Stimulated activated naive CD8-positive, alpha-beta T cell treated with anti-CD3 and anti-CD28 coated beads, Interleukin-15, Interleukin-2, amounts not matched to agents 100 U/mL and 50 U/mL, for 24 hours (primary cell): ENCODE measurements around the gene GNAO1.

ENCODE experiments used
- ATAC-seq: fragments of 150-1000 bp; cut with Tn5 transposase; one replicate; pipeline ENCODE4 v1.10.0; 2021
- DNase-seq: peaks from one replicate; pipeline ENCODE4 v3.0.0; 2021

The GNAO1 gene

GRCh38 chr16:56294014-56294413 is 102.7 kb downstream of the GNAO1 start:
- no peak for DNase-seq
- no peak for ATAC-seq

- DNase-seq = no peak
- ATAC-seq = no peak
Observed at GRCh38 chr16:56294579-56294978, 103.3 kb downstream of the GNAO1 start.

- DNase-seq (no peak), ATAC-seq (no peak)
Observed at GRCh38 chr16:56295059-56295665, 103.9 kb downstream of the GNAO1 start.

- DNase-seq = no peak
- ATAC-seq = no peak
Observed at GRCh38 chr16:56295739-56296527, 104.6 kb downstream of the GNAO1 start.

- no peak for ATAC-seq
- no peak for DNase-seq
Observed at GRCh38 chr16:56297684-56298083, 106.4 kb downstream of the GNAO1 start.

- DNase-seq = no peak
- ATAC-seq = no peak
Observed at GRCh38 chr16:56298116-56298515, 106.8 kb downstream of the GNAO1 start.

- DNase-seq (no peak), ATAC-seq (peak; percentile 51)
Observed at GRCh38 chr16:56298948-56299596, 107.8 kb downstream of the GNAO1 start.

GRCh38 chr16:56300242-56300623 is 108.9 kb downstream of the GNAO1 start:
- DNase-seq (no peak), ATAC-seq (no peak)

GRCh38 chr16:56300891-56301850 is 109.9 kb downstream of the GNAO1 start:
- no peak for DNase-seq

GRCh38 chr16:56302506-56302905 is 111.2 kb downstream of the GNAO1 start:
- no peak for ATAC-seq
- no peak for DNase-seq

More at GRCh38 chr16:56300891-56301850, 109.9 kb downstream of the GNAO1 start:
- no peak for ATAC-seq

GRCh38 chr16:56303066-56303715 is 111.9 kb downstream of the GNAO1 start:
- ATAC-seq (no peak), DNase-seq (no peak)

- ATAC-seq (no peak), DNase-seq (no peak)
Observed at GRCh38 chr16:56303880-56304279, 112.6 kb downstream of the GNAO1 start.

- no peak for ATAC-seq
- DNase-seq = no peak
Observed at GRCh38 chr16:56305956-56306565, 114.8 kb downstream of the GNAO1 start.

GRCh38 chr16:56306690-56307533 is 115.6 kb downstream of the GNAO1 start:
- DNase-seq (no peak), ATAC-seq (no peak)

- DNase-seq = no peak
- no peak for ATAC-seq
Observed at GRCh38 chr16:56307534-56307873, 116.2 kb downstream of the GNAO1 start.

- ATAC-seq (no peak), DNase-seq (no peak)
Observed at GRCh38 chr16:56309008-56309407, 117.7 kb downstream of the GNAO1 start.

- DNase-seq = no peak
Observed at GRCh38 chr16:56310690-56311089, 119.4 kb downstream of the GNAO1 start.

GRCh38 chr16:56311208-56312027 is 120.1 kb downstream of the GNAO1 start:
- DNase-seq (no peak), ATAC-seq (peak; percentile 11)

More at GRCh38 chr16:56310690-56311089, 119.4 kb downstream of the GNAO1 start:
- ATAC-seq = peak; percentile 75

GRCh38 chr16:56312028-56312300 is 120.7 kb downstream of the GNAO1 start:
- DNase-seq (no peak), ATAC-seq (no peak)

- ATAC-seq = no peak
- DNase-seq = no peak
Observed at GRCh38 chr16:56312556-56312955, 121.3 kb downstream of the GNAO1 start.
